LoVo (cell line): ENCODE measurements around the gene PRKCE.
"Not testable (repeated sequence)": the region's sequence is repeated elsewhere in the genome, so short reads cannot be mapped to it uniquely, and the experiment has no call there.

Experiments used
- DNase-seq: peaks from one replicate; pipeline ENCODE4 v3.0.0-alpha.2; 2016; ENCODE audit warnings: low spot score

Gene PRKCE

DNA sequence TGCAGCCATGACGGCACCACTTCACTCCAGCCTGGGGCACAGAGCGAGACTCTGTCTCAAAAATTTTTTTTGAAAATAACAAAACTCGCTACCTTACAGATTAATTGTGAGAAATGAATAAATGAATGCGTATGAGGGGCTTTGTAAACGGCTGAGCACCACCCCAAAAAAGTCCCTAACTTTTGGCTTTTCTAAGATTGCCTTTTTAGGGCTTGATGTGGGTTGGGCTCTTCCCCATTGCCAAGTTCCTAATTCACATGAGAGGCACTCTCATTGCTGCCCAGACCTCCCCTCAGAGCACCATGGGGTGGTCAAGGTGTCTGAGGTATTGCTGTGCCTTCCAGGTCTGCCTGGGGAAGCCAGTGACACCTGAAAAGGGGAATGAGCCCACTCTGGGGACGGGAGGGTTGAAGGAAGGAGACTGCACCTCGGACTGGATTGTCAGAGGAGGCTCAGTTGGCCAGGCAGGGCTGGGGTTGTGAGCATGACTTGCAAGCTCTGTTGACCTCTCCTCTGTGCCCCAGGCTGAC is 186.4 kb downstream of the PRKCE start:
- DNase-seq, result no peak

DNA sequence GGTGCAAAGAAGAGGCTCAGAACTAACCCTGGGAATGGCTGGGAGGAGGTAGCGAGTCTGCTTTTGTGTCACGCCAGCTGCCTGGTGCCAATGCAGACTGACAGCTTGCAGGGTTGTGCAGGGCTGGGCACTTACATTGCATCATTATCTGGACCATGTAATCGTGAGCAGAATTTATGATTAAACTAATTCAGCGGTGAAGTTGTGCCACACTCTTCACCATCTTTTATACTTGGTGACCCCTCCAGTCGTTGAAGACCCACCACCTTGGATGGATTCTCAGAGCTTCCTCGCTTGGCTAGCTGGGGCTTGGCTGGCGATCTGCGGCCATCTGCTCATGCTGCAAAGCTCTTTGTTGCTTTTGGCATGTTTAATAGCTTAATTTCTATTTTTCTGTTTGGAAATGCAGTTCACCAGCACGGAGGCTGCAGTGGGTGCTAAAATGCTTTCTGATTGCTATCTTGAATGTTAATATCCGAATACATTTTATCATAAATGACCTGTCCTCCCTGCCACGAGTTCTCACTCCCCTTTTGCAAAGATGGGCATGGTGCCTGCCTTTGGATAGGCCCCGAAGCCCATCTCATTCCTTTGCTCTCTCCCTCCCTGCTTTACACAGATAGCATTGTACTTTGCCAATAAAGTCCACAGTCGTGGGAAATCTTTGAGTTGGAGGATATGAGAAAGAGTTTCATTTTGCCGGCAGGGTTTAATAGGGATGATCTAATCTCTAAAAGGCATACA is 188.2 kb downstream of the PRKCE start:
- DNase-seq, result no peak

DNA sequence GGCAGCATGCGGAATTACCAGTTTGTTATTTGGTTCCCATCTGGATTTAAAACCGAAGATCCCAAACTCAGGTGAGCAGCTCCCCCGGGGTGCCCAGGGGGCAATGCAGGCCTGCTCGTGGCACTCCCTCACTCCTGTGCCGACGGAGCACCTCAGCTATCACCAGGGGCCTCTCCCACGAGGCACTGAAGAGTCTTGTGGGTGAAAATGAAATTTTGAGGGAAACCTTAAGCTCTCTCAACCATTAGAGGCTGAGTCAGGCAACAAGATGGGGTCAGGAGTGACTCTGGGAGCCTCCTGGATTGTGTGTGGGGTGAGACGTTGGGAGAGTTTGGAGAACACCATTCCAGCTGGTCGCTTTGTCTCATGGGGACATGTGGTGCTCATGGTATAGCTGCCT is 189.0 kb downstream of the PRKCE start:
- DNase-seq, result no peak

DNA sequence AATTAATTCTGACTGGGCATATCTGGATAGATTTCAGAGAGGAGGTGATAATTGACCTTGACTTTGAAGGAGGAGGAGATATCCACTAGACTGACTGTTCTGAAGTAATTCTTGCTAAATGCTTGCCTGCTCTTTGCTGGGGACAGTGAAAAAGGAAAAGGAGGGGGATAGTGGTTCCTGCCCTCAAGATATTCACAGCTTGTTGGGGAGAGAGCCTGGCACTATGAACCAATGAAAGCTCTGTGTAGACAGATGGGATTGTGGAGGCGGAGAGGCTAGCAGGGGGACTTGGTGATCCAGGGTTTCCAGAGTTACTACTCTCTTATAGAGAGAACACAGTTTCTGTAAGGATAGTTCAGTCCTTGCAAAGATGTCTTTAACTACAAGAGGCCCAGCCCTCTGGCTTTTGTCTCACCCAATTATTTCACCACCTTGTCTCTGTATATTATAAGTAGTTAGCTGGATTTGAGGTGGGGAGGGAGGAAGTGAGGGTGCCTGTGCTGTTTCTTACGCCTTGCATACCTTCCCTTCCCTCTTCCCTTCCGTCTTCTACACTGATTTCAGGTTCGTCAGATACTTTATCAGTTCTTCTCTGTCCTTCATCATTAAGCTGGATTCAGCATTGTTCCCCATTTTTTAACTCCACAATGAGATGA is 190.4 kb downstream of the PRKCE start:
- no peak for DNase-seq

DNA sequence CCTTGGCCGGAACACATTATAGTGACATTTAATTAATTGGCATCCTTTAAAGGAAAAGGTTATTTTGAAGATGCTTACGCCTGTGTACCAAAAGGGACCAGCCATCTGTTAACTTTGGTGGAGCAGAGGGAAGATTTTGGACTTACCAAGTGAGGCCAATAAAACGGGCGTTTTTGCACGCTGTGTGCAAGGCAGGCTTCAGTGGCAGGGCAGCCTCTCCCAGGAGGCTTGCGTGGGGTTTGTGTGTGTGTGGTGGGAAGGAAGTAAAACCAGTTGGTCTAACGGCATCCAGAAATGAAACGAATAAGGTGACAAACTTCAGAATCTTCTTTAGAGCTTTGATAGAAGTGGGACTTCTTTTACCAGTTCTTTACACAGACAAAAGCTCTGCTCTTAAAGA is 191.7 kb downstream of the PRKCE start:
- DNase-seq, result no peak

DNA sequence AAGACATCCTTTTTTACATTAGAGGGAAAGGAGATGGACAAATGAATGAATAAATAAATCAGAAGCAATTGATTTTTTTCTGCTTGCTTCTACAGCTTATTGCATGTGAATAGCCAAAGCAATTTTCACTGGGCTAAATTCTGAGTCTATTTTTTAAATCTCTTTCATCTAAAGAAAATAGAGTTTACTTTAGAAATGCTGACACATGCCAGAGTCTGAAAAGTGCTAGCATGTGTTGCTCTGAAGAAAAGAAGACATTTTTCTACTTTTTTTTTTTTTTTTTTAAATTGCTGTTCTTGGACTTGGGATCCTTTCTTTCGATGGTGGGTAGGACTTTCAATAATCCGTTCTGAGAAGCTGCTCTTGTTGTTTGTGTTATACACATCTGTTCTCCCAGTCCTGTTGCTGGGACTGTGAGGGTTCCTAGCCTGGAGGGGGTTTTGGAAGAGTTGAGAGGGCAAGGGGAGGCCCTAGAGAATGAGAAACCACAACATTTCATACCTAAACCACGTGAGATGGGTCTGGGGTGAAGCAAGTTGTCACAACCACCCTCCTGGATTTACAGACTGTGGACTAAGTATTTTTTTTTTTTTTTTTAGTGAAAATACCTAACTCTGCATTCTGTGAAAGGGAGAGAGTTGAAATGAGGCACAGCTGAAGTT is 193.5 kb downstream of the PRKCE start:
- DNase-seq, result no peak

DNA sequence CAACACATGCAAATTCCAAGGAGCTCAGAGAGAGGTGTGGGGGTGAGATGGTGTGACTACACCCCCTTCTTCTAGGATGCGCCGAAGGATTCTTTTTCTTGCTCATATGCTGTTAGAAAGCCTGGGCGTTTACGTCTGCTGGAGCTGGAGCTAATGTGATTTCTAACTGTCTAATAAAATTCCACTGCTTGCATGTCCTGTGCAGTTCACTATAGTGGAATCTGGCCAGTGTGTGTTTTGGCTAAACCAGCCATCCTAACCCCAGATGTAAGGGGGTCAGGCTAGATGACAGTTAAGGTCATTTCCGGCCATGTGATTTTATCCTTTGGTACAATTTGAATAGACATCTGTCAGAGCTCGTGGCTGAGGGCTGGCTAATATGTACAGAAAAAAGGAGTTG is 194.1 kb downstream of the PRKCE start:
- DNase-seq, result no peak

DNA sequence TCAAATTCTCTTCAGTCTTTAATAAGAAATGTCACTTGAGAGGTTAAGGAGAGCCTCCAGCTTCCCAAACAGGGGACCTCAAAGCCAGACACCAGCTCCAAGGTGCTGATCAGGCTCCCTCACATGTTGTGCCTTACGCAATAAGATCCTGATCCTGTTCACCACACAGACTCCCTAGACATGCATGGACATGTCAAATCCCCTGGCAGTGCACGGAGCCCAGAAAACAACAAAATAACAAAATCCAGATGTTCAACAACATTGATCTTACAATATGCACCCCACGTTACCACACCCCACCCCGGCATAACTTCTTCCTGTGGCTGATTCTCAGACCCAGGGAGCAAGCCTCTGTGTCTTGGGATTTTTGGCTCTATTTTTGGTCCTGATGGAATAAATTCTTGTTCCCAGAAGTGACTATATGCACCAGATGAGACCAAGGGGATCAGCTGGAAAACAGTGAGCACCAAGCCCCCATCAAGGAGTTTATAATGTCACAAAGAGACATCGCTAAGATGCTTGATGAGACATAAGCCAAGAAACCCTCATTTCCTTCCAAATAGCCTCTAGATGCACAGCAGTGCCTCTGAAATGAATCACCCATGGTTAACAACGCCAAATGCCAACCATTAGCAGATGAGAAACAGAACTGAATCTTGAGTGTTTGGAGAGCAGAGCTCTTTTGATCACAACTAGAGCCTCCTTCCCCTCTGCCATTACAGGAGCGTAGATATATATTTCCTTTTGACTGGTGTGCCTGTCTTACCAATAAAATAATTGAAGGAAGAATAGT is 198.2 kb downstream of the PRKCE start:
- no peak for DNase-seq

DNA sequence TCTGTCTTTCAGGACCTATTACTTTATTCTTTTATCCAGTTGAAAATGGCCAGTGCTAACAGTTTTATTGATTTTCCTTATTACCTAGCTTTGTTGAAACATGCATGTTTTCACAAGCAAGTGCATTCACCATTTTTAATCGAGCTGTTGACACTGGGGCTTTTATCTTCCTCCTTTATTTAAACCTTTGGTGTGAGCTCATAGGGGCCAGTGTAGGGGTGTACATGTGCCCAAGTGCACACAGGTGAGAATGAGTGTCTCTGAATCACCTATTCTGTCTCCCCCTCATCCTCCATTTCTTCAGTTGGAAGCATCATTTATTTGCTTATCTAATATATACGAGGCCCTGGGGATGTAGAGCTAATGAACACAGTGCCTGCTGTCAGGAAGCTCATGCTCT is 199.1 kb downstream of the PRKCE start:
- DNase-seq, result no peak

DNA sequence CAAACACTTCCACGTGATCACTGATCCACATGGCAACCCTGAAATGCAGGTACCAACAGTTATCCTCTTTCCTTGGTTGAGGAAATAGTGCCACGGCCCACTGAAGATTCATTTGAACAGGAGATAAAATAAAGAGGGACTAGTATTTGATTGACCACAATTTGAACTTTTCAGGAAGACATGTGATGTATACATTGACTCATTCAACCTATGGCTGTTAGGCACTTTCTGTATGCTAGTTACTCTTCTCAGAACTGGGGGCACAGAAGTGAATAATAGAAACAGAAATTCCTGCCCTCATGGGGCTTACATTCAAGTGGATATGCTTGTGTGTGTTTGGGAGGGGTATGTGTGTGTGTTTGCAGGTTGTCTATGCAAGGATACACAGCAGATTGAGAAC is 199.6 kb downstream of the PRKCE start:
- no peak for DNase-seq

DNA sequence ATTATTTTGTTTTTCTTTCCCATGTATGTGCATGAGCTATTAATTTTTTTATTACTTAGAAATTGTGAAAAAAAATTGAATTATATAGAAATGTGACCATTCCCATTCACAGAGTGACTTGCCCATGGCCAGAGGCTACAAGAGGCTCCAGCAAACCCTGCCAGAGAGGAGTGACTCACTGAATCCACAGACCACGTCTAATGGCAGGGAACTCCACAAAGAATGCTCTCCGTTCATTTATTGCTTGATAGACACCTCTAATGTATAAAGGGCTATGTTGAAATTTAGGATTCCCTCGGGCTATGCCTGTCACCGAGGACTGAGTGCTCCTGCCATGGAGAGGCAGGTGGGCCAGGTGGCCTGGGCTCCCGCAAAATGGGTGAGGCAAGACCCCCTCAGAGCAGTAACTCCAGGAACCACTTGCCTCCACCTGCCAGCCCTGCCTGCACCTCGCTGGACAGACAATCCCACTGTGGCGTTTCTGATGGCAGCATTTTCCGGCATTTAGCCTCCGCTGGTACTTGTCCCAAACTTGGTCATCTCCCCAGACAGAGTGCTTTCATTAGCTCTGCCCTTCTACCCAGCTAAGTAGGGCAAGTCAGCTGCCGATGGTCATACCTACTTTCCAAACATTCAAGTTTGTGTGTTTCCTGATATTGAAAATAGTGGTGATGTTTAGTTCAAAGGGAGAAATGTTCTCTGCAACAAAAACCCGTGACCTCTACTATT is 200.3 kb downstream of the PRKCE start:
- DNase-seq, result no peak

DNA sequence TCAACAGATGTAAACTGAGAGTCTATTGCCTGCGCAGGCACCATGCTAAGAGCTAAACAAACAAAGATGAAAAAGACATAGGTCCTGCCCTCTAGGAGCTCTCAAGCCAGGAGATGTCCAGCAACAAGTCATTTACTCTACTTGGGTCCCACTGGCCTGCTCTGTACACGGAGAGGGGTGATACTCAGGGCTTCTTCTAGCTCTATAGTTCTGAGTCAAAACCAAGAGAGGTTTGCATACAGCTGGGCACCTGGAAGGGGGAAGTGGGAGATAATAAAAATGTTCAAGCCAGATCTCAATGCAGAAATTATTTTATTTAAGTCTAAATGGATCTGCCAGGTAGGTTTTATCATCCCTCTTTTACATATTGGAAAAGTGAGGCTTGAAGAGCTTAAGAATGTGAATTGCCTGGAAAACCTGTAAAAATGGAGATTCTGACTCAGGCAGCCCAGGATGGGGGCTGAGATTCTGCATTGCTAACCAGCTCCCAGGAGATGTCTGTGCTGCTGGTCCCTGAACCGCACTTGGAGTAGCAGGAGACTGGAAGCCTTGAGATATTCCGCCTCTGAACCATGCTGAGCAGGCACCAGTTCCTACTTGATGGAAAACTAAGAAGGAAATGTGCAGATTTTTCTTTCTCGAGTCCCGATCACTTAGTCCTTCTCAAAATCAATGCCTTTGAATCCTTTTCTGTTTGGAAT is 201.1 kb downstream of the PRKCE start:
- DNase-seq, result no peak

DNA sequence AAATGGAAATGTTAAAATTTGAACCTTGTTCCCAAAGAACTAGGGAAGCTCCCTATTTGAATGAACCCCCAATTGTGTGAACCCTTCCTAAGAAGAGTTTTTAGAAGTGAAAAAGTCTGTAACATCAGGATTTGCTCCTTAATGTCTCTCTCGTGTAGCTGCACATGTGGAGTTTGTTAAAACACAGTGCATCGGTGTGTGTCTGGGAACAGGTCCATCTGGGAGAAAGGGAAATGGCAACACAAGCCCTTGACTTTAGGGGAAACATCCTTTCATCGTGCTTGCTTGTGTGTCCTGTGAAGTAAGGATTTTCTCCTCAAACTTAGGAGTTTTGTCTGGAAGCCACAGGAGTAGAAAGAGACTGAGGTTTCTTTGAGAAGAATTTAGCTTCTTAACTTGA is 203.9 kb downstream of the PRKCE start:
- DNase-seq, result no peak

DNA sequence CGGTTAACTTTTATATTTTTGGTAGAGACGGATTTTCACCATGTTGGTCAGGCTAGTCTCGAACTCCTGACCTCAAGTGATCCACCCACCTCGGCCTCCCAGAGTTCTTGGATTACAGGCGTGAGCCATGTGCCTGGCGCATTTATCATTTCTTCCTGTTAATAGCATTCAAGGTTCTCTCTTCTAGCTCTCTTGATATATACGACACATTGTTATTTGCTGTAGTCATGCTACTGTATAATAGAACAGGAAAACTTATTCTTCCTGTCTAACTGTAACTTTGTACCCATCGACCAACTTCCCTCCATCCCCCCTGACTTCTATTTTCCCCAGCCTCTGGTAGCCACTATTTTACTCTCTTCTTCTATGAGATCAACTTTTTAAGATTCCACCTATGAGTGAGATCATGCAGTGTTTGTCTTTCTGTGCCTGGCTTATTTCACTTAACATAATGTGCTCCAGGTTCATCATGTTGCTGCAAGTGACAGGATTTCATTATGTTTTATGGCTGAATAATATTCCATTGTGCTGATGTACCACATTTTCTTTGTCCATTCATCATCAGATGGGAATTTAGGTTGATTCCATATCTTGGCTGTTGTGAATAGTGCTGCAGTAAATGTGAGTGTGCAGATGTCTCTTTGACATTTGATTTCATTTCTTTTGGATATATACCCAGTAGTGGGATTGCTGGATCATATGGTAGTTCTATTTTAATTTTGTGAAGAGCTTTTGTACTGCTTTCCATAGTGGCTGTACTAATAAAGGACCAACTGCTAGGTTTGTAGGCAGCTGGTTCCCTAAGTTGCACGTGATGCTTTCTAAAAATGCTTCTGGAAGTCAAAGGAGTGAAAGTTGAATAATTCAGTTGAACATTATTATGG is 205.2 kb downstream of the PRKCE start:
- DNase-seq, result no peak

DNA sequence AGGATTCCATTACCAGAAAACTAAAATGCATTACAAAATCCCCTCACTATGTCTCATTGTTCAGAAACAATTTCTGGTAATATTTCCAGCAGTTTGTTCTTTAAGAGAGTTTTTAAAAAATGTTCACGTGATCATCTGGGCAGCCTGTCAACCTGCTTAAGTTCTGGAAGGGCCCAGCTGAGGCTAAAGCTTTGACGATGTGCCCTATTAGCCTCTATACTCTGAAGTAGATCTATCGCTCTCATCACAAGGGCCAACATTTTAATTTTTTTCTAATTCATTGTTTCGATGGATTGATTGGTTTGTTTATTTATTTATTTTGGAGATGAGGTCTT is 205.8 kb downstream of the PRKCE start:
- no peak for DNase-seq

DNA sequence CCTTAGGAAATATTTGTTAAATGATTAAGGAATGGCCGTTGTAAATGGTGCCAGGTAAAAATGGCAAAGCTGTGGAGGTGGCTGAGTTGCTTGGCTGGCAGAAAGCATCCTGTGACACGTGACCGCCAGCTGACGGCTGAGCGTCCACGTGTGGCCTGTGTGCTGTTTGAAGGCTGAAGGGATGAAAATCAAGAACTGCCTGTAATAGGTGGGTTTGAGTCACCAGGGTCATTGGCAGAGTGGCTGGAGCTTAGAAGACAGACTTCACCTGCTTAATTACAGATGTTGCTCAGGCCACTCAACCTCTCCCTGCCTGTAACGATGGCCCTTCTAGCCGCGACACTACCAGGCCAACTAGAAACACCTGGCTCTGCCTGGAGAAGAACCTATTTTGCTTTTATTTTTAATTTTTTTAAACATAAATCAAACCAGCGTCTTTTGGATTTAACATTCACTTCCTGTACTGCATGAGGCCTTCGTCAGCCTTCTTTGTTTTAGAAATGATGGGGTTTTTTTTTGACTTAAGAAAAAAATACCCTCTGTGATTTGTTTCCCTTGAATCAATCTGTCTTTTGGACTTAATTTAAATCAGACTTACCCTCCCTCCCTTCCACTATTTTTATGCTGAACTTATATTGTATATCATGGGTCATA is 206.5 kb downstream of the PRKCE start:
- DNase-seq, result no peak

DNA sequence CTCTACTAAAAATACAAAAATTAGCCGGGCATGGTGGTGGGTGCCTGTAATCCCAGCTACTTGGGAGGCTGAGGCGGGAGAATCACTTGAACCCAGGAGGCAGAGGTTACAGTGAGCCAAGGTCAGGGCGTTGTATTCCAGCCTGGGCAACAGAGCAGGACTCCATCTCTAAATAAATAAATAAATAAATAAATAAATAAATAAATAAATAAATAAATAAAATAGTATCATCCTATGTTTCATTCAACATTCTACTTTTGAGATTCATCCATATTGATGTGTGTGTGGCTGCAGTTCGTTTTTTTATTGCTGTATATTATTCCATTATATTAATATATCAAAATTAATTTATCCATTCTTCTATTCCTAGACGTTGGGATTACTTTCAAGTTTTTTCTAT is 207.4 kb downstream of the PRKCE start:
- not testable (repeated sequence) for DNase-seq

DNA sequence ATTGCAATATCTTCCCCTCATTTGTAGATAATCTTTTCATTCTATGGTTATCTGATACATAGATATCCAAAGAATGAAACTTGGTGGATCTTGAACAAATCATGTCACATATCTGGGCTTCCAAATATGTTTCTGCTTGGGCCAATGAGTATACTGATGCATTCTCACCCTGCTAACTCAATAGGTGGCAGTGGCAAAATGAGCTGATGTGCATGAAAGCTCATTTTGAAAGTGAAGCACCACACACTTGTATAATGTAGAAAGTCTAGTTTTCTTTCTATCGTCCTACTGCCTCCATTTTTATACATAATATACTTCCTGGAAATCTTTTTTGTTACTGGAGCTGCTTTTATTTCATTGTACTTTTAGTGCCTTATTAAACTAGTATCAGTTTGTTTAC is 208.2 kb downstream of the PRKCE start:
- DNase-seq, result no peak
